ENCODE measurements around the gene IFNA4.
"Not testable (repeated sequence)": the region's sequence is repeated elsewhere in the genome, so short reads cannot be mapped to it uniquely, and the experiment has no call there.

The IFNA4 gene

GRCh38 chr9:21166560-21166959 is 20.8 kb downstream of the IFNA4 start, which contains the start of gene IFNA21:
Gene IFNA21, minus strand, starts transcription at chr9:21166660. Its CDS starts 48 bp downstream, at chr9:21166612.
- DNase-seq (ENCODE audit: low read depth in 3 of 3) = not testable (repeated sequence)

GRCh38 chr9:21165516-21165915 is 21.9 kb downstream of the IFNA4 start:
- DNase-seq (ENCODE audit: low read depth in 3 of 3) = no peak

DNA sequence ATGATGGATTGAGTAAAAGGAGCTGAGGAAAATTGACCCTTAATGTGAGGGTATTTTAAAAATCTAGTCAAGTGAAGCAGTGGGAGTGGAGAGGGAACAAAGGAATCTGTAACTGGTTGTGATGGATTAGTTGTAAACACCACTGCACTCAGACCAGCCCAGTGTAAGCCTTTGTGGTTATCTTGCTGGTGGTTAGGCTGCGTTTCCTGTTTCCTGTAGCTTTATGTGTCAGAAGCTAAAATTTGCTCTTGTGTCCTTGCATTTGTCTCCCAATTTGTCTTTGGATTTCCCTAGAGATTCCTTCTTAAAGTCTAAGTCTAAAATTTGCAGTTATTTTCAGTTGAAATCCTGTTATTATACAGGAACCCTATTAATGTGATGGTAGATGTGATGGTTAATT is 27.2 kb downstream of the IFNA4 start:
- DNase-seq (ENCODE audit: low read depth in 3 of 3) = no peak

DNA sequence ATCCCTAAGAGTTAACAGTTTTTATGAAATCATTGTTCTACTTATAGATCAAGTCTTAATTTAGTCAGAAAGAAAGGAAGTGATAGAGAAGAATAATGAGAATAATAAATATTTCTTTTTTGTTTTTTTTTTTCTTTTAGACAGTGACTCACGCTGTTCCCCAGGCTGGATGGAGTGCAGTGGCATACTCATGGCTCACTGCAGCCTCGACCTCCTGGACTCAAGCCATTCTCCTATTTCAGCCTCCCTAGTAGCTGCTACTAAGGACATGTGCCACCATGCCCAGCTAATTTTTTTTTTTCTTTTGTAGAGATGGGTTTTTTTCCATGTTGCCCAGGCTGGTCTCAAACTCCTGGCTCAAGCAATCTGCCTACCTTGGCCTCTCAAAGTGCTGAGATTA is 31.9 kb downstream of the IFNA4 start:
- no peak for DNase-seq (ENCODE audit: low read depth in 3 of 3)

DNA sequence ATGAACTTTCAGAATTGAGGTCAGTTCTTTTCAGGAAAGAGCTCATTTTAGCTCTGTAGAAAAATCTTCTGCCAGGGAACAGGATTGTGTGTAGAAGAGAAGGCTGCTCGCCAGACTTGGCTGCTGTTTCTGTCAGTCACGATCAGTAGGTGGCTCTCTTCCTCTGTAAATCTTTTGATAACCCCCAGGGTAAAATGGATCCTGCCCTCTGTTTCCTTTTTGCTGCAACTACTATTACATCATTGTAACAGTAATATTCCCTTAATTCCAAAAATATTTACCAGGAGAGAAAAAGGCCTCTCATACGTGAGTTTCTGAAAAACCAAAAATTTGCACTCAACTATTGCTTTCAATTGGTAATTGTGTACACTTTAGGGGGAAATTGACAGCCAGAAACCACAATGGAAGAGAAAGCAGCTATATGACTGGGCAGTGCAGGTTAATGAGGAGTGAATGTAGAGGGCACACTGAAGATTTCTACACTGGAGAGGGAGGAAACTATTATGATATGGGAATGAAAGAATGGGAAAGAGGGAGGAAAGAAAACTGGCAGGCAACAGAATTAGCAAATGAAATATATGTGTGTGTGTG is 33.3 kb downstream of the IFNA4 start:
- DNase-seq (ENCODE audit: low read depth in 3 of 3) = no peak

DNA sequence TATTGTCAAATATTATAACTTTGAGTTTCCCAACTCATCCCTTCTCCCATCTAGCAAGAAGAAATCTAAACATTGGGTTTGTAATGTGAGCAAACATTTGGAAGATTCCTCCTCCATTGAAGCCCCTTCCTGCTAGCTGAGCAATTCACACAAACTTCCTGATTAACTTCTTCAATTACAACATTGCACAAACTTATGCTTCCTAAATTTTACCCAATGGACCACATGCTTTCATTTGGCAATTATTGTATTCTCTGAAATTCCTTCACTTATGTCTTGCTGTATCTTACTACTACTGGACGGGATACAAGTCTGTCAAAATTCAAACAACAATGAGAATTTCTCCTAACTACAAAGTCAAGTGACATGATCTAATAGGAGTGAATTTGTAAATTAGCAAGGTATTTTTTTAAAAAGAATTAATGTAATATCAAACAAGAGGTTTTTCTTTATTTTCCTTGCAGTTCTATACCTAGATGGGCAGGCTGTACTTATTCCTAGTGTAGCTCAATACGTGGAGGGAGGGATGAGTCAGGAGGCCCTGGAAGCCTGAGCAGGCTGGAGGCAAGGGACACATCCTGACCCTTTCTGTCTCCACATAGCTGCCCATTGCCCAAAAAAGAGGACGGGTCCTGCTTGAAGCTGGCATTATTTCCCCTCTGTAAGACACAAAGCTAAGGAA is 33.9 kb downstream of the IFNA4 start:
- no peak for DNase-seq (ENCODE audit: low read depth in 3 of 3)

DNA sequence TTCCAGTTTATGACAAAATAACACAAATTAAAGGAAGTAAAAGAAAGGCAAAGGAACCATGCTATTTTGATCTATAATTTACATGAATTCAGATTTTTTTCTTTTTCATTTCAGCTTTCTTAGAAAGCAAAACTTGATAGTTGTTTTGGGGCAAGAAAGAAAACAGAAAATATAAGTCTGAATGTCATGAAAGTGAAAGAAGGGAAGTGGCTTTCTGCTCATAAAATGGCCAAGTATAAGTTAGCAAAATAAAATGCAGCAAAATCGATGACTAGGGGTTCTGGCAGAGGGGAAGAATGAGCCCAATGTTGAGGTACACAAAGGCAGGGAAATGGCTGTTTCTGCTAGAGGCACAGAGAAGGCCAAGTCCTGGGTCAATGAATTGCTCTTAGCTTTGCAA is 42.8 kb downstream of the IFNA4 start:
- DNase-seq (ENCODE audit: low read depth in 3 of 3) = no peak

- no peak for DNase-seq (ENCODE audit: low read depth in 3 of 3)
These were observed 45.9 kb downstream of the IFNA4 start, which contains the start of gene IFNW1 for GRCh38 chr9:21141427-21141882. Gene IFNW1, minus strand, starts transcription at chr9:21141832. Its CDS starts 262 bp downstream, at chr9:21141570.

GRCh38 chr9:21137020-21137419 is 50.4 kb downstream of the IFNA4 start:
- no peak for DNase-seq (ENCODE audit: low read depth in 3 of 3)

Measured in stimulated activated CD4-positive, alpha-beta T cell treated with anti-CD3 and anti-CD28 coated beads, TNF-alpha, amount 100 ng/mL, for 48 hours (primary cell).